ENCODE data around the gene FRS3. TPM values are rescaled to one million over a fixed set of nuclear protein-coding genes. Genes with fewer than 3 reads are reported as not detected.

FRS3 gene
- total RNA-seq, 1 experiment from 2014 or later = 5.9 TPM

DNA sequence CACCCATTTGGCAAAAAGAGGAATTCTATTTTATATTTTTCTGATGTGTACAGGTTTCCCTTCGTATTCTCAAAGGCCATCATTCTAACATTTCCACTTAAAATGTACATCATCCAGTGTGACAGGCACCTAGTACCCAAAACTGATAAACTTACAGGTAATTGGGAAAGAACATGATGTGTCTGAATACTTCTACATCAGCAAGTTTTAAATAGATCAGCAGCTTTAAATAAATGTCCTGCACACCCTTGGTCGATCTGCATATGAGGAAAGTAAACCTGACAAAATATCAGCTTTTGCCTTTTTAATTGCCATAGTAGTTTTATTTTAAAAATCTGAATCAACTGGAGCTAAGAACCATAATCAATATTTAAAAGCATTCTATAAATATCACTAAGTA lies 34.3 kb upstream of the FRS3 start:
- H3K27ac ChIP-seq (ENCODE audit: low read depth, low read length) = no peak overlapping the region
- DNase-seq (ENCODE audit: low read depth, low spot score) = no peak
- H3K27me3 ChIP-seq (ENCODE audit: insufficient read depth, low read length) = no peaks in the 10 kb centered on the region
- no peak overlapping the region for H2AFZ ChIP-seq (ENCODE audit: low read depth, low read length, poor library complexity, severe bottlenecking)
- intact Hi-C loops (cut with micrococcal nuclease) = no loop called here
- no peaks in the 10 kb centered on the region for H4K20me1 ChIP-seq (ENCODE audit: insufficient read depth)
- H3K4me2 ChIP-seq (ENCODE audit: low read length) = no peak overlapping the region
- BruUV-seq (replicated peaks) = no TSS peak
- H3K9ac ChIP-seq (ENCODE audit: low read length) = no peak overlapping the region
- ChIA-PET RAD21 (ENCODE audit: low non-redundant PET in 1 of 2, low total read pairs in 2 of 2, uncharacterized antibody in 2 of 2, unreplicated experiment in 2 of 2) (no interaction called here), CTCF (interaction anchor here (1.1 kb wide), 1 partner anchor 26 kb away, joined by 3 read pairs; the partner anchor contains the start of gene TOMM6), POLR2A (no interaction called here)
- TF ChIP-seq POLR2AphosphoS5 (IDR thresholded peaks at IDR 0.05; ENCODE audit: low read depth, low read length) (no peak), JUND (IDR thresholded peaks at IDR 0.05) (no peak), EZH2phosphoT487 (IDR thresholded peaks at IDR 0.05; ENCODE audit: borderline replicate concordance) (no peak), EZH2 (IDR thresholded peaks at IDR 0.05) (no peak), CEBPB (IDR thresholded peaks at IDR 0.05; ENCODE audit: low read depth) (no peak), POLR2A (IDR thresholded peaks at IDR 0.05; ENCODE audit: borderline replicate concordance, extremely low read depth, insufficient read depth, insufficient read length) (no peak), SP1 (IDR thresholded peaks at IDR 0.05; ENCODE audit: low read depth) (no peak), SRF (IDR thresholded peaks at IDR 0.05; ENCODE audit: low read depth) (no peak), EGR1 (IDR thresholded peaks at IDR 0.05; ENCODE audit: low read depth) (no peak), FOSL1 (IDR thresholded peaks at IDR 0.05; ENCODE audit: low read depth) (no peak)
- TF ChIP-seq, protein P1, sequence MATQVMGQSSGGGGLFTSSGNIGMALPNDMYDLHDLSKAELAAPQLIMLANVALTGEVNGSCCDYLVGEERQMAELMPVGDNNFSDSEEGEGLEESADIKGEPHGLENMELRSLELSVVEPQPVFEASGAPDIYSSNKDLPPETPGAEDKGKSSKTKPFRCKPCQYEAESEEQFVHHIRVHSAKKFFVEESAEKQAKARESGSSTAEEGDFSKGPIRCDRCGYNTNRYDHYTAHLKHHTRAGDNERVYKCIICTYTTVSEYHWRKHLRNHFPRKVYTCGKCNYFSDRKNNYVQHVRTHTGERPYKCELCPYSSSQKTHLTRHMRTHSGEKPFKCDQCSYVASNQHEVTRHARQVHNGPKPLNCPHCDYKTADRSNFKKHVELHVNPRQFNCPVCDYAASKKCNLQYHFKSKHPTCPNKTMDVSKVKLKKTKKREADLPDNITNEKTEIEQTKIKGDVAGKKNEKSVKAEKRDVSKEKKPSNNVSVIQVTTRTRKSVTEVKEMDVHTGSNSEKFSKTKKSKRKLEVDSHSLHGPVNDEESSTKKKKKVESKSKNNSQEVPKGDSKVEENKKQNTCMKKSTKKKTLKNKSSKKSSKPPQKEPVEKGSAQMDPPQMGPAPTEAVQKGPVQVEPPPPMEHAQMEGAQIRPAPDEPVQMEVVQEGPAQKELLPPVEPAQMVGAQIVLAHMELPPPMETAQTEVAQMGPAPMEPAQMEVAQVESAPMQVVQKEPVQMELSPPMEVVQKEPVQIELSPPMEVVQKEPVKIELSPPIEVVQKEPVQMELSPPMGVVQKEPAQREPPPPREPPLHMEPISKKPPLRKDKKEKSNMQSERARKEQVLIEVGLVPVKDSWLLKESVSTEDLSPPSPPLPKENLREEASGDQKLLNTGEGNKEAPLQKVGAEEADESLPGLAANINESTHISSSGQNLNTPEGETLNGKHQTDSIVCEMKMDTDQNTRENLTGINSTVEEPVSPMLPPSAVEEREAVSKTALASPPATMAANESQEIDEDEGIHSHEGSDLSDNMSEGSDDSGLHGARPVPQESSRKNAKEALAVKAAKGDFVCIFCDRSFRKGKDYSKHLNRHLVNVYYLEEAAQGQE (IDR thresholded peaks at IDR 0.05; ENCODE audit: low read depth) = no peak
- TF ChIP-seq, protein P2, sequence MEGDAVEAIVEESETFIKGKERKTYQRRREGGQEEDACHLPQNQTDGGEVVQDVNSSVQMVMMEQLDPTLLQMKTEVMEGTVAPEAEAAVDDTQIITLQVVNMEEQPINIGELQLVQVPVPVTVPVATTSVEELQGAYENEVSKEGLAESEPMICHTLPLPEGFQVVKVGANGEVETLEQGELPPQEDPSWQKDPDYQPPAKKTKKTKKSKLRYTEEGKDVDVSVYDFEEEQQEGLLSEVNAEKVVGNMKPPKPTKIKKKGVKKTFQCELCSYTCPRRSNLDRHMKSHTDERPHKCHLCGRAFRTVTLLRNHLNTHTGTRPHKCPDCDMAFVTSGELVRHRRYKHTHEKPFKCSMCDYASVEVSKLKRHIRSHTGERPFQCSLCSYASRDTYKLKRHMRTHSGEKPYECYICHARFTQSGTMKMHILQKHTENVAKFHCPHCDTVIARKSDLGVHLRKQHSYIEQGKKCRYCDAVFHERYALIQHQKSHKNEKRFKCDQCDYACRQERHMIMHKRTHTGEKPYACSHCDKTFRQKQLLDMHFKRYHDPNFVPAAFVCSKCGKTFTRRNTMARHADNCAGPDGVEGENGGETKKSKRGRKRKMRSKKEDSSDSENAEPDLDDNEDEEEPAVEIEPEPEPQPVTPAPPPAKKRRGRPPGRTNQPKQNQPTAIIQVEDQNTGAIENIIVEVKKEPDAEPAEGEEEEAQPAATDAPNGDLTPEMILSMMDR (IDR thresholded peaks at IDR 0.05 in 2 of 3, conservative IDR thresholded peaks at IDR 0.05 in 1 of 3; ENCODE audit: borderline replicate concordance in 1 of 3, insufficient read depth in 1 of 3, low read depth in 2 of 3, low read length in 2 of 3) = no peak
- TF ChIP-seq, protein P3, sequence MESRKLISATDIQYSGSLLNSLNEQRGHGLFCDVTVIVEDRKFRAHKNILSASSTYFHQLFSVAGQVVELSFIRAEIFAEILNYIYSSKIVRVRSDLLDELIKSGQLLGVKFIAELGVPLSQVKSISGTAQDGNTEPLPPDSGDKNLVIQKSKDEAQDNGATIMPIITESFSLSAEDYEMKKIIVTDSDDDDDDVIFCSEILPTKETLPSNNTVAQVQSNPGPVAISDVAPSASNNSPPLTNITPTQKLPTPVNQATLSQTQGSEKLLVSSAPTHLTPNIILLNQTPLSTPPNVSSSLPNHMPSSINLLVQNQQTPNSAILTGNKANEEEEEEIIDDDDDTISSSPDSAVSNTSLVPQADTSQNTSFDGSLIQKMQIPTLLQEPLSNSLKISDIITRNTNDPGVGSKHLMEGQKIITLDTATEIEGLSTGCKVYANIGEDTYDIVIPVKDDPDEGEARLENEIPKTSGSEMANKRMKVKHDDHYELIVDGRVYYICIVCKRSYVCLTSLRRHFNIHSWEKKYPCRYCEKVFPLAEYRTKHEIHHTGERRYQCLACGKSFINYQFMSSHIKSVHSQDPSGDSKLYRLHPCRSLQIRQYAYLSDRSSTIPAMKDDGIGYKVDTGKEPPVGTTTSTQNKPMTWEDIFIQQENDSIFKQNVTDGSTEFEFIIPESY (IDR thresholded peaks at IDR 0.05; ENCODE audit: extremely low read depth, insufficient replicate concordance, low read length) = no peak
- ATAC-seq = no peak
- H3K4me3 ChIP-seq (replicated peaks in 1 of 2; ENCODE audit: low read depth in 1 of 2, low read length in 2 of 2) = no peak overlapping the region
- H3K36me3 ChIP-seq (ENCODE audit: control insufficient read depth in 1 of 2, insufficient read depth in 2 of 2, low read length in 2 of 2) = no peaks in the 10 kb centered on the region
- no peaks in the 10 kb centered on the region for H3K4me1 ChIP-seq (ENCODE audit: control insufficient read depth in 1 of 2, insufficient read depth in 2 of 2, low read length in 2 of 2)
- H3K9me2 ChIP-seq (ENCODE audit: insufficient read depth) = no peaks in the 10 kb centered on the region
- no peaks in the 10 kb centered on the region for H3K79me2 ChIP-seq (ENCODE audit: insufficient read depth, low read length)
- H3K9me3 ChIP-seq (ENCODE audit: control insufficient read depth in 1 of 2, insufficient read depth in 1 of 2, low read depth in 1 of 2, low read length in 2 of 2) = no peaks in the 10 kb centered on the region
